PC-3 (cell line): ENCODE measurements around the gene TMEM267. TPM values are rescaled to one million over a fixed set of nuclear protein-coding genes. Genes with fewer than 3 reads are reported as not detected.

Source experiments
- ATAC-seq: fragments of 200-7000 bp; cut with Tn5 transposase; 2 replicates; pipeline ENCODE4 v1.9.1; 2020; ENCODE audit warnings: mild to moderate bottlenecking, moderate library complexity
- BruUV-seq: library from RNA; stranded (reverse); fragments of 400-500 nt; replicated peaks from 2 replicates; lab custom pipeline; 2021; lab: Mats Ljungman, UMichigan
- CTCF ChIA-PET: fragments of 300-600 bp; sonication (Branson Sonifier 250); formaldehyde crosslinking; loops from one replicate; lab custom pipeline; 2022; ENCODE audit warnings: antibody characterized with exemption; lab: Charles Lee
- POLR2A ChIA-PET: fragments of 300-600 bp; sonication (Branson Sonifier 250); formaldehyde crosslinking; loops from one replicate; lab custom pipeline; 2022; ENCODE audit warnings: antibody characterized with exemption; ENCODE audit not compliant: unreplicated experiment; lab: Charles Lee
- DNase-seq: peaks from one replicate; pipeline ENCODE4 v3.0.0-alpha.2; 2015
- H2AFZ ChIP-seq: fragments of 300-600 bp; sonication (generic); 2 replicates; pipeline ENCODE4 v1.6.0; 2016; ENCODE audit warnings: antibody characterized with exemption, low read length
- H3F3A ChIP-seq: fragments of 300-600 bp; sonication (generic); one replicate; pipeline ENCODE4 v1.6.0; 2017; ENCODE audit warnings: antibody characterized with exemption, low read length, control low read depth, mild to moderate bottlenecking; ENCODE audit not compliant: unreplicated experiment
- H3K27ac ChIP-seq: fragments of 300-600 bp; sonication (generic); 2 replicates; pipeline ENCODE4 v1.5.1; 2016; ENCODE audit warnings: mild to moderate bottlenecking, low read length
- H3K27me3 ChIP-seq: fragments of 300-600 bp; sonication (generic); 2 replicates; pipeline ENCODE4 v1.6.1; 2016; ENCODE audit warnings: low read length, mixed read lengths
- H3K36me3 ChIP-seq: fragments of 300-600 bp; sonication (generic); 2 replicates; pipeline ENCODE4 v1.6.1; 2016; ENCODE audit warnings: low read depth, mixed run types, low read length, mixed read lengths
- H3K4me1 ChIP-seq: fragments of 300-600 bp; sonication (generic); 2 replicates; pipeline ENCODE4 v1.5.1; 2016; ENCODE audit warnings: low read length; ENCODE audit not compliant: insufficient read depth
- H3K4me2 ChIP-seq: fragments of 300-600 bp; sonication (generic); 2 replicates; pipeline ENCODE4 v1.6.0; 2016; ENCODE audit warnings: low read length
- H3K4me3 ChIP-seq: fragments of 300-600 bp; sonication (generic); 2 replicates; pipeline ENCODE4 v1.5.1; 2016; ENCODE audit warnings: mild to moderate bottlenecking, low read length, mixed read lengths
- H3K79me2 ChIP-seq: fragments of 300-600 bp; sonication (generic); 2 replicates; pipeline ENCODE4 v1.6.1; 2017; ENCODE audit warnings: low read length, mixed read lengths
- H3K9ac ChIP-seq: fragments of 300-600 bp; sonication (generic); 2 replicates; pipeline ENCODE4 v1.6.0; 2016; ENCODE audit warnings: mild to moderate bottlenecking, low read length
- H3K9me2 ChIP-seq: fragments of 300-600 bp; sonication (generic); replicated peaks from 2 replicates; pipeline ENCODE4 v1.6.1; 2016; ENCODE audit warnings: mixed run types, low read length, mixed read lengths
- H3K9me3 ChIP-seq: fragments of 300-600 bp; sonication (generic); 2 replicates; pipeline ENCODE4 v1.6.1; 2016; ENCODE audit warnings: low read length, mixed read lengths
- H4K20me1 ChIP-seq: fragments of 300-600 bp; sonication (generic); 2 replicates; pipeline ENCODE4 v1.6.1; 2016; ENCODE audit warnings: low read length, mixed read lengths
- CTCF ChIP-seq: fragments of 300-600 bp; sonication (generic); conservative IDR thresholded peaks from 2 replicates; pipeline ENCODE4 v1.5.1; 2017; ENCODE audit warnings: antibody characterized with exemption, low read depth, mild to moderate bottlenecking, low read length
- EZH2 ChIP-seq: fragments of 300-600 bp; sonication (generic); IDR thresholded peaks from one replicate; pipeline ENCODE4 v1.6.1; 2017; ENCODE audit warnings: antibody characterized with exemption, mild to moderate bottlenecking, low read length; ENCODE audit not compliant: unreplicated experiment
- EZH2phosphoT487 ChIP-seq: fragments of 300-600 bp; sonication (generic); IDR thresholded peaks from 2 replicates; pipeline ENCODE4 v1.6.1; 2018; ENCODE audit warnings: mild to moderate bottlenecking, antibody characterized with exemption, low read length, borderline replicate concordance
- intact Hi-C: fragments of 100-400 bp; cut with micrococcal nuclease; formaldehyde crosslinking; loops from 2 replicates; pipeline ENCODE4 v1.9.0; 2023
- total RNA-seq: library from RNA; depleted of rRNA; stranded (reverse); fragments of >200 nt; gene quantifications from 2 replicates; pipeline ENCODE4 v1.2.3, GENCODE V29; 2014

Gene TMEM267
- total RNA-seq, 1 experiment from 2014 or later: 10.0 TPM

- Histone ChIP-seq H3K79me2 (peaks cover 26% of the 10 kb centered on the region), H3K9ac (peak within 1 kb of the TSS; percentile 84), H3K4me1 (peaks cover 18% of the 10 kb centered on the region), H3K4me3 (peak within 1 kb of the TSS; percentile 82), H3K27me3 (no peaks in the 10 kb centered on the region), H3K4me2 (peak within 1 kb of the TSS; percentile 89), H3F3A (no peaks in the 10 kb centered on the region), H3K27ac (peak within 1 kb of the TSS; percentile 66), H2AFZ (peak within 1 kb of the TSS; percentile 95), H4K20me1 (no peaks in the 10 kb centered on the region), H3K9me3 (no peaks in the 10 kb centered on the region), H3K36me3 (no peaks in the 10 kb centered on the region), H3K9me2 (no peaks in the 10 kb centered on the region)
- DNase-seq: peak; percentile 99
- no peak for TF ChIP-seq EZH2phosphoT487
- no peak for TF ChIP-seq EZH2
- 0 out of 2 replicates have a peak, but pooled peaks have one; percentile 21 for TF ChIP-seq CTCF
- ATAC-seq: peak; percentile 98
- TSS peak; percentile 95 for BruUV-seq
- POLR2A ChIA-PET: interaction anchor here (0.6 to 2.0 kb wide), 3 partner anchors 31 to 603 kb away, joined by 3 to 17 read pairs (median 3); partner anchors contain the start of gene TMEM267
- CTCF ChIA-PET: interaction anchor here (1.0 kb wide), 1 partner anchor 31 kb away, joined by 5 read pairs; the partner anchor contains the start of gene TMEM267
- intact Hi-C loops: loop anchor here (1.0 kb wide), 3 partner anchors 31 to 118 kb away; no protein-coding TSS in a partner anchor
These were observed 31.4 kb upstream of the TMEM267 start, which contains the start of gene C5orf34 for GRCh38 chr5:43514816-43515677. C5orf34 (minus strand) TSS chr5:43515148; CDS start chr5:43509339, 5,809 bp downstream.

- H3K4me1 ChIP-seq: peaks cover 18% of the 10 kb centered on the region
- no peaks in the 10 kb centered on the region for H3F3A ChIP-seq
- H3K36me3 ChIP-seq: no peaks in the 10 kb centered on the region
- H3K9me3 ChIP-seq: no peaks in the 10 kb centered on the region
- TF ChIP-seq EZH2phosphoT487 (no peak), CTCF (no peak), EZH2 (no peak)
- no peaks in the 10 kb centered on the region for H4K20me1 ChIP-seq
- peaks cover 26% of the 10 kb centered on the region for H3K79me2 ChIP-seq
- peak; percentile 53 for DNase-seq
- H3K27me3 ChIP-seq: no peaks in the 10 kb centered on the region
- TSS peak; percentile 87 for BruUV-seq
- intact Hi-C loops: no loop called here
- peak overlapping the region; percentile 84 for H3K9ac ChIP-seq
- ChIA-PET POLR2A (interaction anchor here (0.6 to 2.0 kb wide), 3 partner anchors 30 to 602 kb away, joined by 3 to 17 read pairs (median 3); partner anchors contain the start of gene TMEM267), CTCF (interaction anchor here (1.0 kb wide), 1 partner anchor 31 kb away, joined by 5 read pairs; the partner anchor contains the start of gene TMEM267)
- H3K4me3 ChIP-seq: peak overlapping the region; percentile 82
- peak; percentile 63 for ATAC-seq
- peak overlapping the region; percentile 66 for H3K27ac ChIP-seq
- H3K9me2 ChIP-seq: no peaks in the 10 kb centered on the region
- peak overlapping the region; percentile 89 for H3K4me2 ChIP-seq
- peak overlapping the region; percentile 95 for H2AFZ ChIP-seq
These were observed 30.8 kb upstream of the TMEM267 start for GRCh38 chr5:43514471-43514815.
